ENCODE data around the gene CFAP73.
"Not testable (repeated sequence)": the region's sequence is repeated elsewhere in the genome, so short reads cannot be mapped to it uniquely, and the experiment has no call there.

Gene CFAP73

GRCh38 chr12:113114447-113115178 is 34.9 kb upstream of the CFAP73 start:
- ATAC-seq, result no peak
- Mint-ChIP-seq H3K36me3 (peaks cover 5% of the 10 kb centered on the region), H3K9me3 (no peaks in the 10 kb centered on the region), H3K4me1 (peaks cover 16% of the 10 kb centered on the region), H3K27ac (no peak overlapping the region), H3K4me3 (no peak overlapping the region)
- no peak for DNase-seq (ENCODE audit: low spot score in 2 of 2)

GRCh38 chr12:113115455-113116126 is 33.9 kb upstream of the CFAP73 start:
- DNase-seq (ENCODE audit: low spot score in 2 of 2) (no peak), ATAC-seq (no peak)
- Mint-ChIP-seq H3K9me3 (no peaks in the 10 kb centered on the region), H3K27ac (no peak overlapping the region), H3K4me1 (peaks cover 6% of the 10 kb centered on the region), H3K36me3 (peaks cover 5% of the 10 kb centered on the region), H3K4me3 (no peak overlapping the region)

DNA sequence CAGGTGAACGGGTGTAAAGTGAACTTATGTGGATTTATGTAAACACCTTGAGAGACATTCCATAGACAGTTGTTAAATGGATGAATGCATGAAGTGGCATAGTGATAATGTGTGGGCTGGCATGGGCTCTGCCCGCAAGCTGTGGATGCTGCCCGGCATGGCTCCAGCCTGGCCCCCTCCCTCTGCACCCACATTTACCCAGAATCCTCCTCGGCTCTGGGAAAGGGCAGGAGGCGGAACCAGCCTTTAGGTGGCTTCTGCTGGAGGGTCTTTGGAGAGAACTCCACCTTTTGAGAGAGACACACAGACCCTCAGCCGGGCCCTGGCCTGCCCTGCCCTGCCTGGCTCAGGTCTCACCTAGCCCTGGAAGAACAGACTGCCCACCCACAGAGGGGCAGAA is 32.6 kb upstream of the CFAP73 start:
- Mint-ChIP-seq H3K4me1 (no peaks in the 10 kb centered on the region), H3K36me3 (no peaks in the 10 kb centered on the region), H3K4me3 (no peak overlapping the region), H3K9me3 (no peaks in the 10 kb centered on the region), H3K27ac (no peak overlapping the region)
- ATAC-seq (no peak), DNase-seq (ENCODE audit: low spot score in 2 of 2) (no peak)

DNA sequence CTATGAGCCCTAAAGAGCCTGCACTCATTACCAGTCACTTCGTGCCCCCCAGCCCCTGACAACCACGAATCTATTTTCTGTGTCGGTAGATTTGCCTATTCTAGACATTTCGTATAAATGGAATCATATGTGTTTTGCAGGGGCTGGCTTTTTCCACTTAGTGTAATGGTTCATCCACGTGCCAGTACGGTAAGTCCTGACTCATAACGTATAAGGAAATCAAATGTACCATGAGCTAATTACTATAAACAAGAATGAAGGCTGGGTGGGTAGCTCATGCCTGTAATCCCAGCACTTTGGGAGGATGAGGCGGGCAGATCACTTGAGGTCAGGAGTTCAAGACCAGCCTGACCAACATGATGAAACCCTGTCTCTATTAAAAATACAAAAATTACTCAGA is 31.8 kb upstream of the CFAP73 start:
- not testable (repeated sequence) for DNase-seq (ENCODE audit: low spot score in 2 of 2); H3K27ac Mint-ChIP-seq
- ATAC-seq, result peak; percentile 29

DNA sequence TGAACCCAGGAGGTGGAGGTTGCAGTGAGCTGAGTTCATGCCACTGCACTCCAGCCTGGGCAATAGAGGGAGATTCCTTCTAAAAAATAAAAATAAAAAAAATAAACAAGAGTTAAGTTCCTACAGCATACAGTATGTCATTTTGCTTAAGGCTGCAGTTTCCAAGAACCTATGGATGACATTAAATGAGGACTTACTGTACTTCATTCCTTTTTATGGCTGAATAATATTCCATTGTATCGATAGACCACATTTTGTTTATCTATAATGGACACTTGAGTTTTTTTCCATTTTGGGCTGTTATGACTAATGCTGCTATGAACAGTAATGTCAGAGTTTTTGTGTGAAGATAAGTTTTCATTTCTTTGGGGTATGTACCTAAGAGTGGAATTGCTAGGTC is 31.4 kb upstream of the CFAP73 start:
- no peak for ATAC-seq
- Mint-ChIP-seq H3K36me3 (no peaks in the 10 kb centered on the region), H3K9me3 (no peaks in the 10 kb centered on the region), H3K4me3 (no peak overlapping the region), H3K4me1 (no peaks in the 10 kb centered on the region), H3K27ac (no peak overlapping the region)
- no peak for DNase-seq (ENCODE audit: low spot score in 2 of 2)

More for the DNA sequence above, 31.8 kb upstream of the CFAP73 start:
- not testable (repeated sequence) for H3K4me3 Mint-ChIP-seq, H3K36me3 Mint-ChIP-seq, H3K9me3 Mint-ChIP-seq, H3K4me1 Mint-ChIP-seq

DNA sequence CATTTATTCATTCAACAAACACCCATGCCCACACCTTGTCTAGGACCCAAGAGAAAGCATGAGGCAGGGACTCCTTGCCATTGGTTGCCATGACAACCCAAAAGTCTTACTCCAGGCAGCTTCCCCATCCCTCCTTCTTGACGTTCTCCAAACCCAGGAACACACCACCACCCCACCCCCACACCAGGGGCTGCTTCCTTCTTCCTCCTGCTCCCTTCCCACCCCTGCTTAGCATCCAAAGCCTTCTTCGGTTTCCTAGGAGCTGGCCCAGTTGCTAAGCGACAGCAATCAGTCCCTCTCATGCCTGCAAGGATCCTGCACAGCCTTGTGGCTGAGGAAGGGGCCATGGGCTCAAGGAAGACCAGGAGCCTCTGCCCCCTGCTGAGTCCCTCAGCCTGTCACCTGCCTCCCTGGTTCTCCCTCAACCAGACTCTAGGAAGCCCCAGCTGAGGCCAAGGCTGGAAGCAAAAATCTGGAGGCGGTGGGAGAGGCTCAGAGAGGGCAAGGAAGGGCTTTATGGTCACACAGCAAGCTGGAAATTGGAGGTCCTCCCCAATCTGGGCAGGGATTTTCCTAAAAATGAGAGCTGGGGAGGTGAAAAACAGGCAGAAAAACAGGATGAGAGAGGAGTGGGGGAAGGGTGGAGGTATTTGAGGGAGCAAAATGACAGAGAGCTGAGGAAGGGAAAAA is 29.4 kb upstream of the CFAP73 start:
- DNase-seq (ENCODE audit: low spot score in 2 of 2), result no peak
- Mint-ChIP-seq H3K4me1 (no peaks in the 10 kb centered on the region), H3K9me3 (no peaks in the 10 kb centered on the region), H3K36me3 (no peaks in the 10 kb centered on the region), H3K27ac (no peak overlapping the region), H3K4me3 (no peak overlapping the region)
- ATAC-seq, result no peak

GRCh38 chr12:113120670-113121370 is 28.7 kb upstream of the CFAP73 start:
- DNase-seq (ENCODE audit: low spot score in 2 of 2), result no peak

DNA sequence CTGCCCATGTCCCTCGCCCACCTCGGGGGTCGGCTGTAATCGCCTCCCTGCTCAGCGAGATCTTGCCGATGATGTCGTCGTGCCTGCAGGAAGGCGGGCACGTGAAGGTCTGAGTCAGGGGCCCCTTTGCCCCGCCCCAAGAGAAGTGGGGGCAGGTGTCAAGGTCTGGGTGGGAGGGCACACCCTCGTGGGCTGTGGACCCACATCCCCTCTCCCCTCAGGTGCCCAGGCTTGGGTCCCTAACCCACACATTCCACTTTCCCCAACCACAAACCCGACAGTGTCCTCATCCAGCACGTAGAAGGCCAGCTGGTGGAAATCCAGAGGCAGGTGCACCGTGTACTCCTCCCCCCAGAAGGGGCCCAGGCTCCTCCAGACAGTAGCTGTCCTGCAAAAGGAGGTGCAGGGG is 21.7 kb upstream of the CFAP73 start:
- H3K4me3 Mint-ChIP-seq, result no peak overlapping the region
- DNase-seq (ENCODE audit: low spot score in 2 of 2) (no peak), ATAC-seq (no peak)
- peaks cover 12% of the 10 kb centered on the region for H3K4me1 Mint-ChIP-seq
- H3K9me3 Mint-ChIP-seq, result no peaks in the 10 kb centered on the region
- no peaks in the 10 kb centered on the region for H3K36me3 Mint-ChIP-seq
- H3K27ac Mint-ChIP-seq, result no peak overlapping the region

More at GRCh38 chr12:113120670-113121370, 28.7 kb upstream of the CFAP73 start:
- ATAC-seq, result peak; percentile 11
- H3K27ac Mint-ChIP-seq, result no peak overlapping the region
- H3K4me3 Mint-ChIP-seq, result no peak overlapping the region
- no peaks in the 10 kb centered on the region for H3K9me3 Mint-ChIP-seq
- no peaks in the 10 kb centered on the region for H3K36me3 Mint-ChIP-seq
- no peaks in the 10 kb centered on the region for H3K4me1 Mint-ChIP-seq

DNA sequence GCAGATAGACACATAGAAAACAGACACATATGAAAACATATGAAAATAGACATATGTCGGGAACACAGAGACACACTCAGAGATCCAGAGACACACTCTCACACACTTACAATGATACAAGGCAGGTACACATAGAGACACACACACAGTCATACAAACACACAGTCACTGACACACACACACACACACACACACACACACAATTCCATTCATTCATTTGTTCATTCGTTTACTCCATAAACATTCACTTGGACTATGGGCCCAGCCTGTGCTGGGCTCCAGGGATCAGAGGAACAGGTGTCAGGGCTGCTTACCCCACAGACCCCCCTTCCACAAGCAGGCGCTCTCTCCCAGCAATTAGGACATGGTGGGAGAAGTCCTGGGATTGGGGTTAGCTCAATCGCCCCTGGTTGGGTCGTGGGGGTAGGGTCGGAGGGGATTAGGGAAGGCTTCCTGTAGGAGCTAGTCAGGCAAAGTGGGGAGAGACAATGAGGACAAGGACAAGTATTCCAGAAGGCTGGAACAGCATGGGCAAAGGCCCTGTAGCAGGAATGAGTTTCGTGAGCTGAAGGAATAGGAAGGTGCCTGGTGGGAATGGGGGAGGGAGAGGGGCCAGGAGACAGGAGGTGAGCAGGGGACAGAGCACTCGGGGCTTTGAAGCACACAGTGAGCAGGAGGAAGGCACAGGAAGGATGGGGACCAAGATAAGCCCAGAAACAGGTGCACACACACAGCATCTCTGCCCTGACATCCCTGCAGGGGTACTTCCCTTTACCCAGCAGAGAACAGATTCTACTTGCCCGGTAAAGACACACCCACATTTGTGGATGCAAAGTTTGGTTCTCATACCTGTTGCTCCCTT is 20.5 kb upstream of the CFAP73 start:
- Mint-ChIP-seq H3K36me3 (no peaks in the 10 kb centered on the region), H3K9me3 (no peaks in the 10 kb centered on the region), H3K27ac (no peak overlapping the region), H3K4me3 (no peak overlapping the region), H3K4me1 (peaks cover 12% of the 10 kb centered on the region)
- DNase-seq (ENCODE audit: low spot score in 2 of 2) (no peak), ATAC-seq (peak; percentile 42)

- ATAC-seq (no peak), DNase-seq (ENCODE audit: low spot score in 2 of 2) (no peak)
- peaks cover 12% of the 10 kb centered on the region for H3K4me1 Mint-ChIP-seq
Measured at GRCh38 chr12:113129664-113130456, 19.7 kb upstream of the CFAP73 start.

DNA sequence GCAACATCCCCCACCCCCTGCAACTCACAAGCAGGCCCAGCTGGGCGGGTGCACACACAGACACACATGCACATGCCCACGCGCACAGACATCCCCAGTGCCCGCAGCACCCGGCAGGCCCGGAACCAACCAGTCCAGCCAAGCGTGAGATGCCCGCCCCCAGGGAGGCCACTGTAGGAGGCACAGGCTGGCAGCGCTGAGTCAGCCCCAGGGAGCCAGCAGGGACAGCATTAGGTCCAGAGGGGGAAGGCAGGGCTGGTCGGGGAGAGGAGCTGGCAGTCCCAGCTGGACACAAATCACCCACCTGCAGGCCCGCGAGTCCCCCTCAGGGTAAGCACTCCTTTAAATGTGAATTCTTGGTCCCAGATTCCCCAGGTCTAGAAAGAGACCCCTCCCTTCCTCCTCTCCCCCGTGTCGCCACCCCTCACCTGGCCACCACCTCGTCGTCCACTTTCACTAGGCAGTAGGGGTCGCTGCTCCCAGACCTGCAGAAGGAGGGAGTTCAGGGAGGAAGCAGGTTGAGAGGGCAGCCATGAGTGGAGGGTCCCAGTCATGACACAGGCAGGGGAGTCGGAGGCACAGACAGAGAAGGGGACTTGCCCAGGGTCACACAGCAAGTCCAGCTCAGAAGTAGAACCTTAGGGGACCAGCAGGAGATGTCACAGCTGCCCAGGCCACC is 18.9 kb upstream of the CFAP73 start:
- H3K36me3 Mint-ChIP-seq, result no peaks in the 10 kb centered on the region
- DNase-seq (ENCODE audit: low spot score in 2 of 2) (no peak), ATAC-seq (peak; percentile 22)
- no peak overlapping the region for H3K27ac Mint-ChIP-seq
- no peaks in the 10 kb centered on the region for H3K9me3 Mint-ChIP-seq
- no peak overlapping the region for H3K4me3 Mint-ChIP-seq
- peaks cover 17% of the 10 kb centered on the region for H3K4me1 Mint-ChIP-seq

More at GRCh38 chr12:113129664-113130456, 19.7 kb upstream of the CFAP73 start:
- Mint-ChIP-seq H3K36me3 (no peaks in the 10 kb centered on the region), H3K27ac (no peak overlapping the region), H3K9me3 (no peaks in the 10 kb centered on the region), H3K4me3 (no peak overlapping the region)

DNA sequence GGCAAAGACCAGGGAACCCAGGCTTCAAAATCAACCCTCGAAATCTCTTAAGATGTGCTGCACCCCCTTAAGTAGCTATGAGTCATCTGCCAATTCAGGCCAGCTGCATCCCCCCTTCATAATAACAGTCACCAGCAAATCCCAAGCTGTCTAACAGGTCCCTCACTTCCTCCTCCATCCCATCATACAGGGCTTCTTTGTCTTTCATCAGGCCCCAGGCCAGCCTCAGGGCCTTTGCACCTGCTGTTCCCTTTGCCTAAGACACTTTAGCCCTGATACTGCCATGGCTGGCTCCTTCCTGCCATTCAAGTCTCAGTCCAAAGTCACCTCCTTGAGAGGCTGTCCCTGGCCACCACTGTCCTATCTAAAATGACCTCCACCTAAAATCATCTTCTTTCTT is 18.0 kb upstream of the CFAP73 start:
- Mint-ChIP-seq H3K36me3 (no peaks in the 10 kb centered on the region), H3K4me3 (no peak overlapping the region), H3K4me1 (peaks cover 27% of the 10 kb centered on the region), H3K27ac (no peak overlapping the region), H3K9me3 (no peaks in the 10 kb centered on the region)
- DNase-seq (ENCODE audit: low spot score in 2 of 2), result no peak
- ATAC-seq, result no peak

- Mint-ChIP-seq H3K4me3 (no peak overlapping the region), H3K9me3 (no peaks in the 10 kb centered on the region), H3K36me3 (no peaks in the 10 kb centered on the region), H3K4me1 (peaks cover 30% of the 10 kb centered on the region), H3K27ac (no peak overlapping the region)
- DNase-seq (ENCODE audit: low spot score in 2 of 2), result no peak
- ATAC-seq, result no peak
Measured at GRCh38 chr12:113133036-113133435, 16.5 kb upstream of the CFAP73 start.

Measured in stimulated activated effector memory CD8-positive, alpha-beta T cell treated with anti-CD3 and anti-CD28 coated beads, Interleukin-12 subunit alpha, Interleukin-12 subunit beta, amount 100 ng/mL, for 72 hours (primary cell).